Left lobe of liver (tissue), 2 donors: ENCODE data around the gene SMC1B. TPM values are rescaled to one million over a fixed set of nuclear protein-coding genes. Genes with fewer than 3 reads are reported as not detected.
"Not testable (repeated sequence)": the region's sequence is repeated elsewhere in the genome, so short reads cannot be mapped to it uniquely, and the experiment has no call there.

Experiments
- ATAC-seq: fragments of 200-7000 bp; cut with Tn5 transposase; one replicate; pipeline ENCODE4 v1.9.1; 2020; ENCODE audit warnings: mild to moderate bottlenecking, moderate library complexity
- DNase-seq: peaks from one replicate; pipeline ENCODE4 v3.0.0-alpha.2; 2020; ENCODE audit warnings: low spot score
- total RNA-seq: library from RNA; stranded (reverse); gene quantifications from one replicate; pipeline ENCODE4 v1.2.1, GENCODE V29; 2021
- donor health status: DM: no; HTN: no; CAD: no; lungs with moderate emphysema.
- donor health status: DM: no; HTN: yes; CAD: no.

The SMC1B gene
- total RNA-seq, 1 donor from 2014 or later = not detected

DNA sequence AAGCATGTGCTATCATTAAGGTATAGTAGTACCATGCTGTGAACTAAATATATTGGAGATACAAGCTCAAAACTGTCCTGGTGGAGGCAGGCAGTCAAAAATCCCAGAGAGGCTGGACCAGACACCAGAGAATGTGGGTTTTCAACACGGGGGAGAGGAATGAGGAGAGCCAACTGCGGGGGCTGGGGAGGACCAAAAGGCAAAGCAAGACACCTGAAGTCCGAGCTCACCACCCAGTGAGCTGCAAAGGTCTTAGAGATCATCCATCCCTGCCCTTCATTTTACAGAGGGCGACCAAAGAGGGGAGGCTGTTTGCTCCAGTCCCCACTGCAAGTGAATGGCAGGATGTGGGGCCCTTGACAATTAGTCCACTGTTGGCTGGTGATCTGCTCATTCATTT lies 10.1 kb upstream of the SMC1B start:
- DNase-seq = peak; percentile 8
- ATAC-seq = no peak

- ATAC-seq = no peak
- DNase-seq = peak; percentile 30
Observed at GRCh38 chr22:45422237-45422983, 9.0 kb upstream of the SMC1B start.

- no peak for ATAC-seq
Observed at GRCh38 chr22:45421349-45422055, 8.1 kb upstream of the SMC1B start.

DNA sequence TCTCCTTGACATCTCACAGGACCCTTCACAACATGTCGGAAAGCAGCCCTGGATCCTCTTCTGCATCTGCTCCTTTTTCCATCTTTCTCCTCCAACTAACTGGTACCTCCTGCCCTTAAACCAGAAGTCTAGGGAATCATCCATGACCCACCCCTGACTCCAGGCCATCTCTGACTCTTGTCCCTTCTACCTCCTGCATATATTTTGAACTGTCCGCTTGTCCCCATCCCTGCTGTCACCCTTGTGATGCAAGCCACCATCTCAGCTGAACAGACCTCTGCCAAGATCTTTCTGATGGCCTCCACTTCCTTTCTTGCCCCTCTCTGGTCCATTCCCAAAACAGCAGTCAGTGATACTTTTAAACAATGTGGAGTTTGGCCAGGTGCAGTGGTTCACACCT lies 7.1 kb upstream of the SMC1B start:
- ATAC-seq (no peak), DNase-seq (no peak)

More at GRCh38 chr22:45421349-45422055, 8.1 kb upstream of the SMC1B start:
- DNase-seq = peak; percentile 3

DNA sequence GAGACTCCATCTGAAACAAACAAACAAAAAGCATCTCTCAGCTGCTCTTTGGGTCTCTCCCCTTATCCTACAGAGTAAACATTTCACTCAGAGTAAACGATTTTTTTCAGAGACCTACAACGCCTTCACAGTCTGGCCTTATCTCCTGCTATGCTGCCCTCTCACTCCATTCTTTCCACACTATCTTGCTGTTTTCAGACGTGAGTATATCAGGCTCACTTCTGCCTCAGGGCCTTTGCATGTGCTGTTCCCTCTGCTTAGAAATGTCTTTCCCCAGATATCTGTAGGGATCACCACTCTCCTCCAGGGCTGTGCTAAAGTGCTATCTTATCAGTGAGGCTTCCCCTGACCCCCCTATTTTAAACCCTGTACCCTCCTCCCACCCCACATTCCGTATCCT lies 6.6 kb upstream of the SMC1B start:
- ATAC-seq = no peak
- DNase-seq = no peak

DNA sequence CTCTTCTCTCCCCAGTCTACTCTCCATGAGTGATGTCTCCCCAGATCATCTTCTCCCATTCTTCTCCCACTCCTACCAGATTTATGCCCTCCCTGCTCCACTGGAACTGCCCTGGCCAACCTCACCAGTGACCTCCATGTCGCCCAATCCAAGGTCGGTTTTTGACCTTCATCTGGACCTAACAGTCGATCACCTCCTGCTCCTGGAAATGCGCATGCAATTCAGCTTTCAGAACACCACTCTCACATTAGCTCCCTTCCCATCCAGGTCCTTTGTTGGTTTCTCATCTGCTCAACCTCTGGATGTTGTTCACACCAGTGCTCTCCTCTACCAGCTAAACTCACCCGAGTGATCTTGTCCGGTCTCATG lies 5.4 kb upstream of the SMC1B start:
- ATAC-seq (no peak), DNase-seq (no peak)

- no peak for DNase-seq
- ATAC-seq = no peak
Observed at GRCh38 chr22:45418056-45418769, 4.8 kb upstream of the SMC1B start.

GRCh38 chr22:45413013-45413367 lies 409 bp downstream of the SMC1B start:
- no peak for ATAC-seq
- no peak for DNase-seq

DNA sequence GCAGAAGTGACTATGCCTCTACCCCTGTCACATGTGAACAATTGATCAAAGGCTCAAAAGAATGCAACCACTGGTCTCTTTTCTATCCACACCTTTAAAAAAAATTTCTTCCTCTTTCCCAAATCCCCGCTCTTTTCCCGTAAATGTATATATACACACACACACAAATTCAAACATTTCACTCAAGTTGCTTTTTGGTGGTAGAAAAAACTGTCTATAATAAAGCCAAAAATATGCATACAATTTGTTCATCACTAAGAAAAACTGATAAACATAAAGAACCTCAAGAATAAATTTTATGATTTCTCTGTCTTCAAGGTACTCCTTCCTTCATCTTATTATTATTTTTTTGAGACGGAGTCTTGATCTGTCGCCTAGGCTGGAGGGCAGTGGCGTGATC lies 5.6 kb downstream of the SMC1B start:
- no peak for ATAC-seq
- no peak for DNase-seq

GRCh38 chr22:45402466-45402985 lies 10.9 kb downstream of the SMC1B start:
- ATAC-seq = no peak
- no peak for DNase-seq

- DNase-seq (no peak), ATAC-seq (no peak)
Observed at GRCh38 chr22:45399712-45400445, 13.5 kb downstream of the SMC1B start.

- no peak for ATAC-seq
- DNase-seq = no peak
Observed at GRCh38 chr22:45398214-45398613, 15.2 kb downstream of the SMC1B start.

GRCh38 chr22:45397806-45398205 lies 15.6 kb downstream of the SMC1B start:
- ATAC-seq = no peak

DNA sequence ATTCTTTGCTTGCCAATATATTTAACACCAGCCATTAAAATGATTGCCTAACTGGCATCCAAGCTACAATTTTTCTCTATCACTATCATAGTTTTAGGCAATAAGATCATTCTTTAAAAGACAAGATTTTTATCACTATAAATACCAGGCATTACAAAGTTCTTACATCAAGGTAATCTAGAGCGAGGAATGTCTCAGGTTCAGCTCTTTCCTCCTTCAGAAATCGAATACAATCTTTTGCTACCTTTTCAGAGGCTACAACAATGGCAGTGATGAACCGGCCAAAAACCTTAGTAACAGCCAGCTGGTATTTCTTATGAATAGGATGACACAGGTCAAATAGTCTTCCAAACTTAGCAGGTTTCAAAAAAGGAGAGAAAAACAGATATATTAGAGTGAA lies 23.9 kb downstream of the SMC1B start:
- ATAC-seq = no peak
- no peak for DNase-seq

More at GRCh38 chr22:45397806-45398205, 15.6 kb downstream of the SMC1B start:
- no peak for DNase-seq

- DNase-seq (no peak), ATAC-seq (no peak)
Observed at GRCh38 chr22:45381348-45381747, 32.1 kb downstream of the SMC1B start.

GRCh38 chr22:45376703-45377102 lies 36.7 kb downstream of the SMC1B start:
- ATAC-seq (no peak), DNase-seq (no peak)

GRCh38 chr22:45376009-45376408 lies 37.4 kb downstream of the SMC1B start:
- ATAC-seq = no peak
- DNase-seq = no peak

GRCh38 chr22:45373592-45373991 lies 39.8 kb downstream of the SMC1B start:
- not testable (repeated sequence) for DNase-seq, ATAC-seq

DNA sequence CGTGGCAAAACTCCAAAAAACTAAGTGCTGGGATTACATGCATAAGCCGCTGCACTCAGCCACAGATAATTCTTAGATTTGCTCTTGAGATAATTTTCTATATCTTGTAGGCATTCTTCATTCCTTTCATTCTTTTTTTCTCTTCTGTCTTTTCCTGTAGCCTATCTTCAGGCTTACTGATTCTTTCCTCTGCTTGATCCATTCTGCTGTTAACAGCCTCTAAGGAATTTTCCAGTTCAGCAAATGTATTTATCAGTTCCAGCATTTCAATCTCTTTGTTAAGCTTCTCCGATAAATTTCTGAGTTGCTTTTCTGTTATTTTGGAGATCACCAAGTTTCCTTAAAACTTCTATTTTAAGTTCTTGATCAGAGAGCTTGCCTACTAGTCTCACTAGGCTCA lies 46.7 kb downstream of the SMC1B start:
- no peak for ATAC-seq
- no peak for DNase-seq

DNA sequence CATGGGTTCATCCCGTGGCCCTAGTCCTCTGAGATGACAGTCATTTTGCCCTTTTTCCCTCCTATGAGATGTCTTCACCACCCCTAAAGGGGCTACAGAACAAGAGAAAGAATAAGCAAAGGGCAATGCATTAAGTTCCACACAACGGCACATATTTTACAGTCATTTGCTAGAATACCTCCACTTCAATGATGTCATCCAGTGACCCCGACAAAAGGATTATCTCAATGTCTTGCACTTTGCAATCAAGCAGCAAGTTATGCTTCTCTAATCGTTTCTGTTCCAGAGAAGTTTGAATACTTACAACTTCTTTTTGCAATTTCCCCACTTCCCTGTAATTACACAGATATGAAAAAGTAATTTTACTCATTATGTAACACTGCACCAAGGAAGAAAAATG lies 53.8 kb downstream of the SMC1B start:
- DNase-seq = no peak
- ATAC-seq = no peak

DNA sequence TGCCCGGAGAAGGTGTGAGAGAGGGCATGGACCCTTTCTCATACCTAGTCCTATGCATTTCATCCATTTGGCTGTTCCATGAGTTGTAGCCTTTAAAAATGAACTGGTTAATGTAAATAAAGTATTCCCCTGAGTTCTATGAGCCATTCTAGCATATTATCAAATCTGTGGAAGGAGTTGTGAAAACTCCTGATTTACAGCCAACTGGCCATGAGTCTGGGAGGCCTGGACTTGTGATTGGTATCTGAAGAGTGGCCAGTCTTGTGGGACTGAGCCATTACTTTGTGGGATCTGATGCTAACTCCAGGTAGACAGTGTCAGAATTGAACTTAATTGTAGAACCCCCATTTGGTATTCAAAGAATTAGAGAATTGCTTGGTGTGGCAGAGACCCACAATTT lies 55.3 kb downstream of the SMC1B start:
- DNase-seq (no peak), ATAC-seq (no peak)
